Measurements from ENCODE around the gene IFIH1.

- TF ChIP-seq CTCF (IDR thresholded peaks at IDR 0.05): no peak
- TF ChIP-seq ZFX (IDR thresholded peaks at IDR 0.05; ENCODE audit: borderline replicate concordance): no peak
Measured at GRCh38 chr2:162328424-162329157, 10.1 kb upstream of the IFIH1 start.
